ENCODE results near the gene TTC33.
"Not testable (repeated sequence)": the region's sequence is repeated elsewhere in the genome, so short reads cannot be mapped to it uniquely, and the experiment has no call there.

Gene TTC33

GRCh38 chr5:40679913-40680681 lies 75.7 kb downstream of the TTC33 start, which contains the start of gene PTGER4:
Gene PTGER4 (plus strand): TSS chr5:40679915. CDS start chr5:40680994, 1,079 bp downstream.
- DNase-seq, result no peak

- peak; percentile 91 for DNase-seq
These were observed 76.4 kb downstream of the TTC33 start for GRCh38 chr5:40679148-40679912.

DNA sequence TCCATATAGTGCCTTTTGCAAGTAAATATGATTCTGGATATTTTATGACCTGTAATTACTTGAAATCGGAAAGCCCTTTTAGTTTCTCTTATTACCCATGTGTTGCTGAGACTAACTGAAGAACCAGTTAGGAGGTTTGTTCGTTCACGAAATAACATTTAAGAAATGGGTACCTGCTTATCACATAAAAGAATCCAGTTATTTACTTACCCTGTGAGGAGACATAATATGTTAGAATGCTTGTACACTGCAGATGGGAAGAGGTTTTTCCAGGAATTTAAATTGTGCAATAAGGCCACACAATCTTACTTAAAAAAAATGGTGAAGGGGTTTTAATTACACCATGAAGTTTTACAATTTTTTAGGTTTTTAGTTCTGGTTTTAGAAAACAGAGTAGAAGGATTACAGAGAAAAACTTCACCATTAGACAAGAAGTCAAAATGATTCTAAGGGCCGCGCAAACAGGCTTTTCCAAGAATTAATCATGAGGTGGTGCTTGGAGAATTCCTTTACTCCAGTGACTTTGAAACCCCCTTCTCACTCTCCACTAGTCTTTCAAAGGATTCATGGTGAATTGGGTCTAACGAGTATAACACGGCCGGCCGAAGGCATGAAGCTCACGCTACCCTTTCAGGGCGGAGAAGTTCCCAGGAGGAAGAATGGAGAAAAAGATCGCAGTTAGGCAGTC lies 77.2 kb downstream of the TTC33 start:
- peak; percentile 79 for DNase-seq

- no peak for DNase-seq
These were observed 77.7 kb downstream of the TTC33 start for GRCh38 chr5:40678026-40678425.

DNA sequence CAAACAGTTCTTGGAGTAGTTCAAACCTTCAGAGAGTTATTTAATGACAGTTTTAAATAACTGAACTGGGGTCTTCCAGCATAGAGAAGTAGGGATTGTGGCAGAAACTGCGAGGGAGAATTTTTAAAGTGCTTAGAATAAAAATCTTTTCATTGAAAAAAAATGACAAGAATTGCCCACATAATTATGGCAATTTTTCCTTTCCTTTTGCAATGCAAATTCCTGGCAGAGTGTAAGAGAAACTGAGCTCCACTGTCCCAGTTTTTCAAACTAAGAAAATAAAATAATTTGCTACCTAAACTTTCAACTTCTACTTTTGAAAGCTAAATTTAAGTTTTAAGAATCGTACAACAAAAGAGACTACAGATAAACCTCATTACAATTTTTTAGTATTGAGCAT lies 78.3 kb downstream of the TTC33 start:
- DNase-seq, result no peak

- DNase-seq, result peak; percentile 50
These were observed 79.0 kb downstream of the TTC33 start for GRCh38 chr5:40676613-40677343.

DNA sequence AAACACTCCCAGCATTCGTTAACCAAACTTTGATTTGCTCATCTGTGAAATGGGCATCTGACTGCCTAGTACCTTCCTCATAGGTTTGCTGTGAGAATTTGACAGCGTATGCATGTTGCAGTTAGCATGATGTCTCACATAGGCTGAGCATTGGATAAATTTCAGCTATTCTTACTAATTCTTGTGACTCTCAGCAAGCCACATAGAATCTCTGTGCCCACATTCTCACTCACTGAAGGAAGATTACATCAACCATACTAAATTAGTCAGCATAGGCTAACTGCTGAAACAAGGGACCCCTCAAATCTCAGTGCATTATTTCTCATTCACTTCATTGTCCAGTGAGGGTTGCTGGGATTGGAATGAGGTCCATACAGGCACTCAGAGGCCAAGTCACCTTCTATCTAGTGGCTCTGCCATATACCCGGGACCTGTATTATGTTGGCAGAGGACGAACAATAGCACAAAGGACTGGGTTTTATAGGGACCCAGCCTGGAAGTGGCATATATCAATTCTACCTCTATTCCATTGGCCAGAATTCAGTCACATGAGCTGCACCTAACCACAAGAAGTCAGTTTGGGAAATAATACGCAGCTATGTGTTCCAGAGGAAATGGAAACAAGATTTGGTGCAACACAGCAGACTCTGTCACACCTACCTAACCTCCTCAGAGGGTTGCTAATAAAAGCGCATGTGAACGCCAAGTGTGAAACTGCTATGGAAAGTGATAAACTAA lies 80.2 kb downstream of the TTC33 start:
- DNase-seq, result no peak

DNA sequence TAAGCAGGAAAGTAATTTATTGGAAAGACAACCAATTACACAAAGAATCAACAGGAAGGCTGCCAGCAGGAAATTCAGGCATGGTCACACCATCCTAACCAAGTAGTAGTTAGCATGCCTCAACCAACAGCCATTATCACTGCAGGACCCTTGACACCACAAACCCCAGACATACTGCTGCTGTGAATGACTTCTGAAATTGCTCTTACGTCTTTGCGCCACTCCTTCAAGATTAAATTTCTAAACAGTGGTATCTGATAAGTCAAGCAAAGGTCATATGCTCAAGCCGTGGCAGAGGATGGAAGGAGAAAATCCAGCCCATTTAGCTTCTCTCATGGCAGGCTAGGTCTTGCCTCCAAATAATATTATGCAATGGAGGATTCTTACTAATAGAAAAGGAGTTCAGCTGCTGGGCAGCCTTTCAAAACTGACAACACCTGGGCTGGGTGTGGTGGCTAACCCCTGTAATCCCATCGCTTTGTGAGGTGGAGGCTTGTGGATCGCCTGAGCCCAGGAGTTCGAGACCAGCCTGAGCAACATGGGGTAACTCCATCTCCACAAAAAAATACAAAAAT lies 81.0 kb downstream of the TTC33 start:
- no peak for DNase-seq

GRCh38 chr5:40672425-40672824 lies 83.3 kb downstream of the TTC33 start:
- DNase-seq, result no peak

GRCh38 chr5:40669606-40670390 lies 86.0 kb downstream of the TTC33 start:
- DNase-seq, result no peak

DNA sequence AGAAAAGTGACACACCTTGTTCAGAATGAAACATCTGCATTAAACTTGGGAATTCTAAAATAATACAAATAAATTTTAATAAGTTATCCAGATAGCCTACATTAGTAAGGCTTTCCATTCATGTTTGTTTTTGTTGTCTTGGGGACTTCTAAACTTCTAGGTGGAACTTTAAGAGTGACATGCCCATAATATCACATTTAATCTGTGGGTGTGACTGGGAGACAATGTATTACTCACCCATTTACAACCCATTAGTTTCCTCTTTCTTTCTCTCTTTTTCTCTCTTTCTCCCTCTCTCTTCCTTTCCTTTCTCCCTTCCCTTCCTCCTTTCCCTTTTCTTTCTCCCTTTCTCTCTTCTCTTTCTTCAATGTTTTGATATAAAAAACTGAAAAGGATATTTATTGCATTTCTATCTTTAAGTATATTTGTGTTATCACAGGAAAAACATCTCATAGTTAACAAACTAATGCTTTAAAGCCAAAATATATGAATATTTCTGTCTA lies 88.5 kb downstream of the TTC33 start:
- DNase-seq, result no peak

DNA sequence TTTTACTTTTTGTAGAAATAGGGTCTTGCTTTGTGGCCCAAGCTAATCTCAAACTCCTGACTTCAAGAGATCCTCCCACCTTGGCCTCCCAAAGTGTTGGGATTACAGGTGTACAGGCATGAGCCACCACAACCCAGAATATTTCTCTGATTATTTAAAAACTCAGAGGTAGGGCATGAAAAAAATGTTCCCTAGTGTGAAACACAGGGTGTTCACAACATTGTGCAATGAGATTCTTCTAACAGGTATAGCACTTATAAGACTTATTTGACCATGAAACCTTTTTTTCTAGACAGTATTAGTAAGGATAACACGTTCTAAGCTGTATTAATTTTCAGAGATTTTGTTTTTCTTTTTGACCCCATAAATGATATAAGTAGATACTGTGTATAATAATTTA lies 89.1 kb downstream of the TTC33 start:
- no peak for DNase-seq

DNA sequence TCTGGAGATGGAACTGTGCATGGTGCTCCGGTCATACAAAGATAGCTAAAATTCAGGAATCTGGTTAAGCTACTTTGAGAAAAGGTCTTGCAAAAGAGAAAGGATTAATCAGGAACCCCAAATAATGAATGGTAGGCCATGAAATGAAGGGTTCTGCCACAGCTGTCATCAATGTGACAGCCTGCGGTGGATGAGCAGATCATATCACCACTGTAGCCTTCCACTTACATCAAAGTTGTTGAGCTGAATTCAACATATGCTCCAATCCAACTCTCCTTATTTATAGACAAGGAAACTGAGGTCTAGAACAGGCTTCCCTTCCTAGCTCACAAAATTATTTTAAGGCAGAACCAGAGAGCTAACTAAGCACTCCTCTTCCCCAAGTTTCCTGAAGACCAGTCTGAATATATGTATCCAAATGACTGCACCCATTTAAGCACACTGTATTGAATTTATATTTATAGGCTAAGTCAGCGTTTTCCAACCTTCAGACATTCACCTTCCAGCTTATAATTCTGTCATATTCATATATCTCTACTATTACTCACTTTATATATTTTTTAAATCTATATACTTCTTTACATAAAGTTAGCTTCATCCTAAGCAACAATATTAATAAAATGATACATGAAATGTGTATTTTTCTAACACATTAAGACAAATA lies 90.0 kb downstream of the TTC33 start:
- no peak for DNase-seq

- DNase-seq, result no peak
These were observed 95.0 kb downstream of the TTC33 start for GRCh38 chr5:40660751-40661150.

- no peak for DNase-seq
These were observed 99.0 kb downstream of the TTC33 start for GRCh38 chr5:40656766-40657165.

- not testable (repeated sequence) for DNase-seq
These were observed 99.7 kb downstream of the TTC33 start for GRCh38 chr5:40656091-40656490.

DNA sequence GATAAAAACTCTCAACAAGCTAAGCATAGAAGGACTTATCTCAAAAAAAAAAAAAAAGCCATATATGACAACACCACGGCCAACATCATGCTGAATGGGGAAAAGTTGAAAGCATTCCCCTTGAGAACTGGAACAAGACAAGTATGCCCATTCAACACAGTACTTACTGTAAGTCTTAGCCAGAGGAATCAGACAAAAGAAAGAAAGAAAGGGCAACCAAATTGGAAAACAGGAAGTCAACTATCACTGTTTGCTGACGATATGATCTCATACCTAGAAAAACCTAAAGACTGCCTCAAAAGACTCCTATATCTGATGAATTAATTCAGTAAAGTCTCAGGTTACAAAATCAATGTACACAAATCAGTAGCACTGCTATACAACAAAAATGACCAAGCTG lies 100.6 kb downstream of the TTC33 start:
- no peak for DNase-seq

- DNase-seq, result no peak
These were observed 101.3 kb downstream of the TTC33 start for GRCh38 chr5:40654377-40654991.

All from right kidney (tissue), 1 donor.